Right renal pelvis (tissue), 4 donors: Measurements from ENCODE around the gene E2F4. TPM values are rescaled to one million over a fixed set of nuclear protein-coding genes. Genes with fewer than 3 reads are reported as not detected.

Experiments
- DNase-seq, 4 donors: peaks; one replicate each; pipeline ENCODE4 v3.0.0-alpha.2; 2013; ENCODE audit warnings: low read depth in 4 of 4, low spot score in 3 of 4, missing footprints in 1 of 4
- polyA plus RNA-seq, 4 donors: library from polyadenylated mRNA; unstranded; fragments of 120-200 nt; gene quantifications; one replicate each; pipeline ENCODE4 v1.2.1, GENCODE V29; 2013; ENCODE audit not compliant: insufficient read length in 4 of 4

The E2F4 gene
- polyA plus RNA-seq, 4 donors = 58.6 to 64.1 (median 60.1) TPM

GRCh38 chr16:67190041-67190440 lies 1.9 kb upstream of the E2F4 start, which contains the start of gene EXOC3L1:
TSS of gene EXOC3L1 (minus strand) at chr16:67190136. CDS start at chr16:67189676, 460 bp downstream.
- no peak for DNase-seq

GRCh38 chr16:67190448-67191399 lies 1.2 kb upstream of the E2F4 start:
- no peak for DNase-seq

GRCh38 chr16:67191411-67191994 lies 452 bp upstream of the E2F4 start:
- DNase-seq = no peak

GRCh38 chr16:67192781-67193361 lies 916 bp downstream of the E2F4 start:
- no peak for DNase-seq

- no peak for DNase-seq
Observed at GRCh38 chr16:67193536-67193935, 1.6 kb downstream of the E2F4 start.

GRCh38 chr16:67194260-67194659 lies 2.3 kb downstream of the E2F4 start:
- no peak for DNase-seq

GRCh38 chr16:67195676-67196075 lies 3.7 kb downstream of the E2F4 start:
- DNase-seq = no peak

- DNase-seq = no peak
Observed at GRCh38 chr16:67196881-67197280, 4.9 kb downstream of the E2F4 start.

- DNase-seq = no peak
Observed at GRCh38 chr16:67197704-67198103, 5.7 kb downstream of the E2F4 start.

- no peak for DNase-seq
Observed at GRCh38 chr16:67198238-67198734, 6.3 kb downstream of the E2F4 start.

- no peak for DNase-seq
Observed at GRCh38 chr16:67199011-67199807, 7.3 kb downstream of the E2F4 start, which contains the start of gene ELMO3. TSS of gene ELMO3 (plus strand) at chr16:67199131. CDS start at chr16:67199327, 196 bp downstream.

GRCh38 chr16:67199808-67200198 lies 7.8 kb downstream of the E2F4 start:
- DNase-seq = no peak

GRCh38 chr16:67200491-67200890 lies 8.5 kb downstream of the E2F4 start:
- no peak for DNase-seq

- DNase-seq = no peak
Observed at GRCh38 chr16:67201411-67202345, 9.7 kb downstream of the E2F4 start.

- no peak for DNase-seq
Observed at GRCh38 chr16:67202426-67202825, 10.5 kb downstream of the E2F4 start.

- no peak for DNase-seq
Observed at GRCh38 chr16:67202956-67203493, 11.1 kb downstream of the E2F4 start.

- DNase-seq = no peak
Observed at GRCh38 chr16:67204076-67204475, 12.1 kb downstream of the E2F4 start.

- no peak for DNase-seq
Observed at GRCh38 chr16:67206129-67206837, 14.3 kb downstream of the E2F4 start.
